ENCODE data around the gene CTNNB1. TPM values are rescaled to one million over a fixed set of nuclear protein-coding genes. Genes with fewer than 3 reads are reported as not detected.

The CTNNB1 gene
- polyA plus RNA-seq, 1 donor (not counting 4 experiments of a cell fraction or from before 2014, with no cell fraction given) = 644 TPM

- no peak overlapping the region for H3K4me2 ChIP-seq (ENCODE audit: control insufficient read depth, extremely low read depth, insufficient read depth, low read depth, low read length)
- H3K27ac ChIP-seq (ENCODE audit: control insufficient read depth, insufficient read depth, low read length) = no peak overlapping the region
- H3K79me2 ChIP-seq (ENCODE audit: control insufficient read depth, insufficient read depth, low read length) = no peaks in the 10 kb centered on the region
- H4K20me1 ChIP-seq (ENCODE audit: control insufficient read depth, extremely low read depth, insufficient read depth, low read length) = no peaks in the 10 kb centered on the region
- no peaks in the 10 kb centered on the region for H3K9me3 ChIP-seq (ENCODE audit: control insufficient read depth, low read depth, low read length)
- no peak overlapping the region for H3K4me3 ChIP-seq (ENCODE audit: control insufficient read depth in 2 of 3, extremely low read depth in 1 of 3, insufficient read depth in 2 of 3, low read depth in 1 of 3, low read length in 3 of 3)
- no peak overlapping the region for H3K9ac ChIP-seq (ENCODE audit: control insufficient read depth, extremely low read depth, insufficient read depth, low read length)
- peaks cover 19% of the 10 kb centered on the region for H3K4me1 ChIP-seq (ENCODE audit: control insufficient read depth, extremely low read depth, insufficient read depth, low read length)
- no peak for DNase-seq (ENCODE audit: low read depth, low spot score)
- dilution Hi-C loops (cut with MboI; ENCODE audit: extremely low pct_ligation_motif_present, low sequenced_read_pairs) = no loop called here
- no peak overlapping the region for H2AFZ ChIP-seq (ENCODE audit: control insufficient read depth, low read length)
- no peaks in the 10 kb centered on the region for H3K36me3 ChIP-seq (ENCODE audit: control insufficient read depth in 2 of 2, extremely low read depth in 1 of 2, insufficient read depth in 2 of 2, low read length in 2 of 2)
- TF ChIP-seq, protein P1, sequence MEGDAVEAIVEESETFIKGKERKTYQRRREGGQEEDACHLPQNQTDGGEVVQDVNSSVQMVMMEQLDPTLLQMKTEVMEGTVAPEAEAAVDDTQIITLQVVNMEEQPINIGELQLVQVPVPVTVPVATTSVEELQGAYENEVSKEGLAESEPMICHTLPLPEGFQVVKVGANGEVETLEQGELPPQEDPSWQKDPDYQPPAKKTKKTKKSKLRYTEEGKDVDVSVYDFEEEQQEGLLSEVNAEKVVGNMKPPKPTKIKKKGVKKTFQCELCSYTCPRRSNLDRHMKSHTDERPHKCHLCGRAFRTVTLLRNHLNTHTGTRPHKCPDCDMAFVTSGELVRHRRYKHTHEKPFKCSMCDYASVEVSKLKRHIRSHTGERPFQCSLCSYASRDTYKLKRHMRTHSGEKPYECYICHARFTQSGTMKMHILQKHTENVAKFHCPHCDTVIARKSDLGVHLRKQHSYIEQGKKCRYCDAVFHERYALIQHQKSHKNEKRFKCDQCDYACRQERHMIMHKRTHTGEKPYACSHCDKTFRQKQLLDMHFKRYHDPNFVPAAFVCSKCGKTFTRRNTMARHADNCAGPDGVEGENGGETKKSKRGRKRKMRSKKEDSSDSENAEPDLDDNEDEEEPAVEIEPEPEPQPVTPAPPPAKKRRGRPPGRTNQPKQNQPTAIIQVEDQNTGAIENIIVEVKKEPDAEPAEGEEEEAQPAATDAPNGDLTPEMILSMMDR (optimal IDR thresholded peaks at IDR 0.05 in 1 of 3, IDR thresholded peaks at IDR 0.05 in 1 of 3, conservative IDR thresholded peaks at IDR 0.05 in 1 of 3; ENCODE audit: extremely low read depth in 1 of 3, insufficient read depth in 2 of 3, low read length in 3 of 3) = no peak
- no peak for TF ChIP-seq EZH2 (IDR thresholded peaks at IDR 0.05; ENCODE audit: low read length)
- no peak for FAIRE-seq
- peaks cover 2% of the 10 kb centered on the region for H3K9me1 ChIP-seq (ENCODE audit: control insufficient read depth, extremely low read depth, insufficient read depth, low read length)
- H3K27me3 ChIP-seq (ENCODE audit: control insufficient read depth, extremely low read depth, insufficient read depth, low read length) = no peaks in the 10 kb centered on the region
These were observed 36.8 kb upstream of the CTNNB1 start for GRCh38 chr3:41162541-41162940.

- dilution Hi-C loops (cut with MboI; ENCODE audit: extremely low pct_ligation_motif_present, low sequenced_read_pairs) = no loop called here
- no peak for DNase-seq (ENCODE audit: low read depth, low spot score)
These were observed 36.3 kb upstream of the CTNNB1 start for GRCh38 chr3:41163006-41163405.

More at GRCh38 chr3:41163006-41163405, 36.3 kb upstream of the CTNNB1 start:
- H3K27ac ChIP-seq (ENCODE audit: control insufficient read depth, insufficient read depth, low read length) = no peak overlapping the region
- H3K27me3 ChIP-seq (ENCODE audit: control insufficient read depth, extremely low read depth, insufficient read depth, low read length) = no peaks in the 10 kb centered on the region
- H3K4me3 ChIP-seq (ENCODE audit: control insufficient read depth in 2 of 3, extremely low read depth in 1 of 3, insufficient read depth in 2 of 3, low read depth in 1 of 3, low read length in 3 of 3) = no peak overlapping the region
- no peak for FAIRE-seq
- H3K36me3 ChIP-seq (ENCODE audit: control insufficient read depth in 2 of 2, extremely low read depth in 1 of 2, insufficient read depth in 2 of 2, low read length in 2 of 2) = no peaks in the 10 kb centered on the region
- H3K9ac ChIP-seq (ENCODE audit: control insufficient read depth, extremely low read depth, insufficient read depth, low read length) = no peak overlapping the region
- H3K4me1 ChIP-seq (ENCODE audit: control insufficient read depth, extremely low read depth, insufficient read depth, low read length) = peaks cover 19% of the 10 kb centered on the region
- peaks cover 2% of the 10 kb centered on the region for H3K9me1 ChIP-seq (ENCODE audit: control insufficient read depth, extremely low read depth, insufficient read depth, low read length)
- H4K20me1 ChIP-seq (ENCODE audit: control insufficient read depth, extremely low read depth, insufficient read depth, low read length) = no peaks in the 10 kb centered on the region
- H3K4me2 ChIP-seq (ENCODE audit: control insufficient read depth, extremely low read depth, insufficient read depth, low read depth, low read length) = no peak overlapping the region
- H3K79me2 ChIP-seq (ENCODE audit: control insufficient read depth, insufficient read depth, low read length) = no peaks in the 10 kb centered on the region
- TF ChIP-seq, protein P1 (optimal IDR thresholded peaks at IDR 0.05 in 1 of 3, IDR thresholded peaks at IDR 0.05 in 1 of 3, conservative IDR thresholded peaks at IDR 0.05 in 1 of 3; ENCODE audit: extremely low read depth in 1 of 3, insufficient read depth in 2 of 3, low read length in 3 of 3) = no peak
- TF ChIP-seq EZH2 (IDR thresholded peaks at IDR 0.05; ENCODE audit: low read length) = no peak
- H2AFZ ChIP-seq (ENCODE audit: control insufficient read depth, low read length) = no peak overlapping the region
- no peaks in the 10 kb centered on the region for H3K9me3 ChIP-seq (ENCODE audit: control insufficient read depth, low read depth, low read length)

All from keratinocyte (primary cell).